ENCODE measurements around the gene CFAP210.
"Not testable (repeated sequence)": the region's sequence is repeated elsewhere in the genome, so short reads cannot be mapped to it uniquely, and the experiment has no call there.

CFAP210 gene

DNA sequence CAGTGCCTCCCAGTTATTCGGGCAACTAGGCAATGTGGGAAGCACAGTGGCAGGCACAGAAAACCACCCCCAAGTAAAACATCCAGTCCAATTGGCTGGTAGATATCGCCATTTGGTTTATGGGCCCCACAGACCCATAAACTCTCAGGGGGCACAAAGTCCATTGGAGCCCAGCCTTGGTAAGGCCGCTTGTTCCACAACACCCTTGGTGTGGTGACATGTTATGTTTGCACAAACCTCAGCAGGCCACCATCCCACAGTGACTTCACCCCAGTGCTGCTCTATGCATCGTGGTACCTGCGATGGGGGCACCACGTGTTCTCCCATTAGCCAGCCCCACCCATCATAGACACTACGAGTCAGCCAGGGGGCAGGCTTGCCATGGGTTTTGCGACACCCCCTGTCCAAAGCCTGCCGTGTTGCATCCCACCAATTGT is 18.6 kb upstream of the CFAP210 start:
- no peak for DNase-seq

GRCh38 chr2:169711751-169712509 is 17.7 kb upstream of the CFAP210 start:
- no peak for DNase-seq

DNA sequence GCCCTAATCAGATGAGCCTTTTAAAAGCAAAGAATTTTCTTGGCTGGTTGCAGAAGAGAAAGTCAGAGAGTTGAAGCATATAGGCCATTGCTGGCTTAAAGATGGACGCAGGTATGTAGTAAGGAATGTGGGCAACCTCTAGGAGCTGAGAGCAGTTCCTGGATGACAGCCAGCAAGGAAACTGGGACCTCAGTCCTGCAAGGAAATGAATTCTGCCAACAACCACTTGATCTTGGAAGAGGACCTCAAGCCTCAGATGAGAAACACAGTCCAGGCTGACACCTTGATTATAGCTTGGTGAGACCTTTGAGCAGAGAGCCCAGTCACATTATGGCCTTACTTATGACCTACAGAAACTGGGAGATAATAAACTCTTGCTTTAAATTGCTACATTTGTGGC is 15.8 kb upstream of the CFAP210 start:
- no peak for DNase-seq

DNA sequence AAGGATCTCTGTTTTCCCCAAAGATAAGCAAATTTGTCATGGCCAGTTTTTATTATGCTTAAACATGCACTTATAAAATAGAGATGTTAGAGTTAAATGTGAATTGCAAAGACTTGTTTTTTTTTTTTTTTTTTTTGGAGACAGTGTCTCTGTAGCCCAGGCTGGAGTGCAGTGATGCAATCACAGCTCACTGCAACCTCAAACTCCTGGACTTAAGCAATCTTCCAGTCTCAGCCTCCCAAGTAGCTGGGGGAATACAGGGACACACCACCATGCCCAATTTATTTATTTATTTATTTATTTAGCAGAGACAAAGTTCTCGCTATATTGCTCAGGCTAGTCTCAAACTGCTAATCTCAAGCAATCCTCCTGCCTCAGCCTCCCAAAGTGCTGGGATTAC is 15.1 kb upstream of the CFAP210 start:
- DNase-seq: no peak

DNA sequence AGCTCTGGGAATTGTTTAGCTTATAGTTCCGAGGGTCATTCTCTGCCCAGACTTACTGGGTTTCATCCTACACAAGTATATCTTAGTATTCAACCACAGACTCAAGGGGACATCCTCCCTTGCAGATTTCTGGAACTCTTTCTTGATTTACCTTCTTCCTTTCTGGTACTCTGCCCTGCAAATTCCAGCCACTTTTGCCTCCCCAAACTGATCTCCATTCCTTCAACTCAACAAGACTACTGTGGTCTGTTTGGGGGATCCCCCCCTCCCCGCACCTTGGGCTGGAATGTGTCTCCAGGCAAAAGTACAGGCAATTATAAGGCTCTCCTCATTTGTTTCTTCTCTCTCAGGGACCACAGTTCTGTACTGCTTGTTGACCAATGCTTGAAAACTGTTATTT is 13.4 kb upstream of the CFAP210 start:
- no peak for DNase-seq

DNA sequence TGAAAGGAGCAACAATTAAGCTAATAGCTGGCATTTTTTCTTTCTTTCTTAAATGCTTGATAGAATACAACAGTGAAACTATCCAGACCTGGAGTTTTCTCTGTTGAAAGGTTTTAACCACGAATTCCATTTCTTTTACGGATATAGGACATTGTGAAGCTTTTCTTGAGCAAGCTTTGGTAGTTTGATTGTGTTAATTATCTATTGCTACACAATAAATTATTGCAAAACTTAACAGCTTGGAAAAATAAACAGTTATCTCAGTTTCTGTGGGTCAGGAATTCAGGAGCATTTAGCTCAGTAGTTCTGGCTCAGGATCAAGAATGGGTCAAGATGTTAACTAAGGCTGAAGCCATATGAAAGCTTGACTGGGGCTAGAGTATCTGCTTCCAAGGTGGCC is 11.7 kb upstream of the CFAP210 start:
- no peak for DNase-seq

GRCh38 chr2:169704160-169704708 is 10.0 kb upstream of the CFAP210 start:
- no peak for DNase-seq

- no peak for DNase-seq
These were observed 8.8 kb upstream of the CFAP210 start for GRCh38 chr2:169702996-169703395.

- DNase-seq: not testable (repeated sequence)
These were observed 5.0 kb upstream of the CFAP210 start for GRCh38 chr2:169699173-169699572.

GRCh38 chr2:169696381-169696780 is 2.2 kb upstream of the CFAP210 start:
- DNase-seq: no peak

DNA sequence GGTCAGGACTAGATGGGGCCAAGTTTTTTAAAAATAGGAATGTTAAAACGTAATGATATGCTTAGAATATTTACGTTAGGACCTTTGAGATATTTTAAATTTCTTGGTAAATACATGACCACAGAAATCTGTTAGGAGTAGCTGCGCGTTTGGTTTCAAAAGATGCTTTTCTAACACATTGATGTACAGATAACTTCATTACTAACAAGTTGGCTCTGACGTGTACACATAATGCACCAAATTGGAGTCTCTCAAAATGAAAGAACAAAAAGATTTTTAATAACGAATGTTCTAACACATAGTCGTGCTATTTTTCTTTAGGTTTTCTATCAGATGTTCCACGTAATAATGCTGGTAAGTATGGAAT is 672 bp upstream of the CFAP210 start:
- DNase-seq: no peak

DNA sequence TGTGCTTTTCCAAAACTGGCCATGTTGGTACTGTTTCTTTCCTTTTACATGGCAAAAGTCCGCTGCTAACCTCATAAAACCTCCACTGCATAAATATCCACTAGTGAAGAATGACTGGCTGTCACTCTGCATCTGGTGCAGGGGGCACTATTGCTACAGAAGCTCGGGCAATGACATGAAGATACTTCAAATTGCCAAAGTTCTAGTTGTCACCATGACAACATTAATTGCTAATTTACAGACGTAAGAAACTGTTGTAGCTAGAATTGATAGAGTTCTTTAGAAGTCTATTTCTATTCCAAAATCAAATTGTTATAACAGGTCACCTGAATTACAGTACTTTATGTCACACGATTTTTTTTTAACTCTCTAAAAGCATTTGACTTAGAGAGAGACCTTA is 845 bp downstream of the CFAP210 start:
- no peak for DNase-seq

DNA sequence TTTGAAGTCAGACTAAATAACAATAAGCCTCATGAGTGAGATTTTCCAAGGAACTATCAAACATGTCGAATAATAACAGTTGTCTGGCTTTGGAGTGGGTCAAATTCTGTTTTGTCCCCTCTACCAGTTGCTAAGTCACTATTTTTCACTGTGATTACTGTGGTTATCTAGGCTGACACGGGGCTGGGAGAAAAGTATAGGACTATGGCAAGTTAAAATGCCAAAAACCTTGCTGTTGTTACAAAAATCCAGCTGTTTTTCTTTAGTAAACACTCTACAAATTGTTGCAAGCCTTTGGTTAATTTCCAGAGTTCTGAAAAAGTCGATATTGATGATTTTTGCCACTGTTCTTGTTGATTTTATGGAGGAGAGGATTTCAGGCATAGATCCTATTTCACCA is 1.5 kb downstream of the CFAP210 start:
- DNase-seq: no peak

DNA sequence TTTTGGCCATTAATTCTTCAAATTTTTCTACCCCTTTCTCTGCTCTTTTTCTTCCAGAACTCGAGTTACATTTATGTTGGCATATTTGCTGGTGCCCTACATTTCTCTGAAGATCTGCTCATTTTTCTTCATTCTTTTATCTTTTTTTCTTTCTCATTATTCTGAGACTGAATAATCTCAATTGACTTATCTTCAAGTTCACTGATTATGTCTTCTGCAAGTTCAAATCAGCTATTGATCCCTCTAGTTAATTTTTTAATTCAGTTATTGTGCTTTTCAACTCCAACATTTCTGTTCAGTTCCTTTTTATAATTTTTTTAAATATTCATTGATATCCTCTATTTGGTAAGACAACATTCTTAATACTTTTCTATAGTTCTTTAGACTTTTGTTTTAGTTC is 3.2 kb downstream of the CFAP210 start:
- DNase-seq: no peak

DNA sequence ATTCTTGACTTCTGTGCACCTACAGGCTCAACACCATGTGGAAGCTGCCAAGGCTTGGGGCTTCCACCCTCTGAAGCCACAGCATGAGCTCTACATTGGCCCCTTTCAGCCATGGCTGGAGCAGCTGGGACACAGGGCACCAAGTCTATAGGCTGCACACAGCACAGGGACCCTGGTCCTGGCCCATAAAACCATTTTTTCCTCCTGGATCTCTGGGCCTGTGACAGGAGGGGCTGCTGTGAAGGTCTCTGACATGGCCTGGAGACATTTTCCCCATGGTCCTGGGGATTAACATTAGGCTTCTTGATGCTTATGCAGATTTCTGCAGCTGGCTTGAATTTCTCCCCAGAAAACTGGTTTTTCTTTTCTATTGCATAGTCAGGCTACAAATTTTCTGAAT is 6.3 kb downstream of the CFAP210 start:
- not testable (repeated sequence) for DNase-seq

- not testable (repeated sequence) for DNase-seq
These were observed 7.4 kb downstream of the CFAP210 start for GRCh38 chr2:169686825-169687224.

- not testable (repeated sequence) for DNase-seq
These were observed 9.5 kb downstream of the CFAP210 start for GRCh38 chr2:169684712-169685111.

- DNase-seq: no peak
These were observed 10.1 kb downstream of the CFAP210 start for GRCh38 chr2:169684135-169684565.

DNA sequence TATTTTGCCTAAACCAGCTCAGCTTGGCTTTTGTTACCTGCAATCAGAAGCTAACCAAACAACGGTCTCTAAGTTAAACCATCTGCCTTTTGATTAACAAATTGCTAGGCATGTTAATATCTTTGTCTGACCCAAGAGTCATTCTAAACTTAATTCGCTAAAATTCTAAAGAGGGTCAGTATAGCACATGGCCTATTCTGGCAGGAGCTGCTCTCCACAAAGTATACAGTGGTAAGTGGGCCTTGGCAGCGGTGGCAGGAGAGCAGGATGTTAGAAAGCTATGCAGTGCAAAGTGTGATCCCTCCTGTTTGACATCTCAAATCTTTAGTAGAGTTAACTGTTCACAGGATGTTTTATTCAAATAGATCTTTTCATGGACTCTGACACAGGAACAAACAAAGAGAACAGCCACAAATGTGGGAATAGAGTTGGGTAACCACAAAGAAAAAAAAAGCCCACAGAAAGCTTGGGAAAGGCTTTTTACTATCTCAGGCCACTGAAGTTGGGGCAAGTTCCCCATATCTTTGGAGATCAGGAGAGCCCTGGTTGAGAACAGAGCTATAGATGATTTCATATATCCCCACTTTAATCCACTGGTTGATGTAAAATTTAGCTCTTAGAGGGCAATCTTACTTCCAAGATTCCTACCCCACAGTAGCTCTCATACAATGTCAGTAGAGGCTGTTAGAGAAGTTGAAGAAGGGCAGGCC is 10.6 kb downstream of the CFAP210 start:
- DNase-seq: no peak

- DNase-seq: no peak
These were observed 11.2 kb downstream of the CFAP210 start for GRCh38 chr2:169683054-169683424.

- DNase-seq: no peak
These were observed 17.4 kb downstream of the CFAP210 start for GRCh38 chr2:169676850-169677249.

DNA sequence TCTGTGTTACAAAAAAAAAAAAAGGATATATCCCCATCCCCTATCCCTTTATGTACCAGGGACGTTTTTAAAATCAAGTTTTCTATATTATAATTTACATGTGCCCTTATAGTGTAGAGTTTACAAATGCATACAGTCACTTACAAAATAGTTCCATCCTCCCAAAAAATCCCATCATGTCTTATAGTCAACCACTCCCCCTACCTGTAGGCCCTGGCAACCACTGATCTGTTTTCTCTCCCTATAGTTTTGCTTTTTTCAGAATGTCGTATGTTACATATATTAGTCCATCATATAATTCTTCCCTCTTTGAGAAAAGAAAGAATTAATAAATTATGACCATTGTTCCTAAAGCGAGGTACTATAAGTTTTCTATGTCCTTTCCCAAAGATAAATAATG is 17.8 kb downstream of the CFAP210 start:
- no peak for DNase-seq

- no peak for DNase-seq
These were observed 20.3 kb downstream of the CFAP210 start for GRCh38 chr2:169673921-169674320.

DNA sequence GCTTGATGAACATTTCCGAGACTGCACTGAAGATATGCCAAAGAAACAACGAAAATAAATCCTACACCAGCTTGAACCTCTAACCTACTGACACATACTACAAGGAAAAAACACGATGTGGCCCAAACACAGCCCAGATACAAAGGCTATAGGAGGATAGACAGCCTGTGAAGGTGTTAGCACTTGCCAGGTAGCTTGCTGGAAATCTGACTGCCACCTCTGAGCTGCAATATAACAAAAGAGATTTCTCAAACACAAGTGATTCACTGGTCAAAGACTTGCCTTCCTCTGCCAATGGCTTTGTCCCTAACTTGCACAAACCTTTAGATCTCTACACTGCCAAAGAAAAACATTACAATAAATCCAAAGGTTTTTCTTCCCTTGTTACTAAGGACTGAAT is 21.1 kb downstream of the CFAP210 start:
- no peak for DNase-seq

Measured in NCI-H1436 (cell line).